ENCODE measurements around the gene NBEA.
"Not testable (repeated sequence)": the region's sequence is repeated elsewhere in the genome, so short reads cannot be mapped to it uniquely, and the experiment has no call there.

The NBEA gene

DNA sequence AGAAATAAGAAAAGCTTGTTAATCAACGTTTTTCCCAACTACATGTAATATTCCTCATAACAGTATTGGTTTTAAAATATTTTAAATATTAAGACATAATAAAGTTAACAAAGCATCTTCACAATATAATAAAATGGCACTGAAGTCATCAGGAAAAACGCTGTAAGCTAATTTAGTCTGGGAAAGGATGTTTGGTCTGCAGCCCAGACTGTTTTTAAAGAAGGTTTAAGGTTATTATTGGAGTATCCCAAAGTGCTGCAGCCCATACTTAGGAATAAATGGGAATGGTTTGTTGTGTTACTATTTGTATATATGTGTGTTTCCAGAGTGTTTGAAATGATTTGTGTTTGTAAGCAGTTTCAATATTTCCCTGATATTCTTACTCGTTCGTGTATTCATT is 727.3 kb downstream of the NBEA start:
- H3K4me3 ChIP-seq (replicated peaks; ENCODE audit: insufficient read depth, low read length), result no peak overlapping the region
- no peak overlapping the region for H3K27ac ChIP-seq (replicated peaks)
- TF ChIP-seq CTCF (IDR thresholded peaks at IDR 0.05; ENCODE audit: insufficient read depth, low read length) (no peak), SPI1 (IDR thresholded peaks at IDR 0.05; ENCODE audit: borderline replicate concordance, low read depth) (no peak), GABPA (IDR thresholded peaks at IDR 0.05; ENCODE audit: low read depth) (no peak)
- no peak for DNase-seq (ENCODE audit: low read depth in 1 of 2, low spot score in 1 of 2)
- H3K27me3 ChIP-seq (ENCODE audit: insufficient read depth, poor library complexity, severe bottlenecking), result peaks cover 5% of the 10 kb centered on the region

DNA sequence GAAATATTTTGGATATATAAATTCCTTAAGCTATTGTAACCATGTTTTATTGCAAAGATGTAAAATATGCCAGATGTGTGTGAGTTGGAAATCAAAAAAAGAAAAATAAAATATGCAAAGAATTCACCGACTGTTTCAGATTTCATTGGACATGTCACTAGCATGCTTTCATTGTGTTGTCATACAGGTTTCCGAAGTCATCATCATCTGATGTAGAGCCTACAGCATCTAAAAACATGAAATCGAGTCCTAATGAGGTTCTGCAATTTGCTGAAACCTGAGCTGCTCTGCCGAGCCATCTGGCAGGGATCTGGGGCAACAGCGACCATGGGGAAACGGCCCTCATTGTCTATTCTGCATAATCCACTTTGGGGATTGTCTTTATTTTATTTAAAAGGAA is 730.5 kb downstream of the NBEA start:
- no peak overlapping the region for H3K27ac ChIP-seq (replicated peaks)
- no peaks in the 10 kb centered on the region for H3K27me3 ChIP-seq (ENCODE audit: insufficient read depth, poor library complexity, severe bottlenecking)
- H3K4me3 ChIP-seq (replicated peaks; ENCODE audit: insufficient read depth, low read length), result no peak overlapping the region
- TF ChIP-seq GABPA (IDR thresholded peaks at IDR 0.05; ENCODE audit: low read depth) (no peak), POLR2AphosphoS5 (IDR thresholded peaks at IDR 0.05; ENCODE audit: low read depth) (no peak), SPI1 (IDR thresholded peaks at IDR 0.05; ENCODE audit: borderline replicate concordance, low read depth) (no peak), CTCF (IDR thresholded peaks at IDR 0.05; ENCODE audit: insufficient read depth, low read length) (no peak)
- TF ChIP-seq, protein P1, sequence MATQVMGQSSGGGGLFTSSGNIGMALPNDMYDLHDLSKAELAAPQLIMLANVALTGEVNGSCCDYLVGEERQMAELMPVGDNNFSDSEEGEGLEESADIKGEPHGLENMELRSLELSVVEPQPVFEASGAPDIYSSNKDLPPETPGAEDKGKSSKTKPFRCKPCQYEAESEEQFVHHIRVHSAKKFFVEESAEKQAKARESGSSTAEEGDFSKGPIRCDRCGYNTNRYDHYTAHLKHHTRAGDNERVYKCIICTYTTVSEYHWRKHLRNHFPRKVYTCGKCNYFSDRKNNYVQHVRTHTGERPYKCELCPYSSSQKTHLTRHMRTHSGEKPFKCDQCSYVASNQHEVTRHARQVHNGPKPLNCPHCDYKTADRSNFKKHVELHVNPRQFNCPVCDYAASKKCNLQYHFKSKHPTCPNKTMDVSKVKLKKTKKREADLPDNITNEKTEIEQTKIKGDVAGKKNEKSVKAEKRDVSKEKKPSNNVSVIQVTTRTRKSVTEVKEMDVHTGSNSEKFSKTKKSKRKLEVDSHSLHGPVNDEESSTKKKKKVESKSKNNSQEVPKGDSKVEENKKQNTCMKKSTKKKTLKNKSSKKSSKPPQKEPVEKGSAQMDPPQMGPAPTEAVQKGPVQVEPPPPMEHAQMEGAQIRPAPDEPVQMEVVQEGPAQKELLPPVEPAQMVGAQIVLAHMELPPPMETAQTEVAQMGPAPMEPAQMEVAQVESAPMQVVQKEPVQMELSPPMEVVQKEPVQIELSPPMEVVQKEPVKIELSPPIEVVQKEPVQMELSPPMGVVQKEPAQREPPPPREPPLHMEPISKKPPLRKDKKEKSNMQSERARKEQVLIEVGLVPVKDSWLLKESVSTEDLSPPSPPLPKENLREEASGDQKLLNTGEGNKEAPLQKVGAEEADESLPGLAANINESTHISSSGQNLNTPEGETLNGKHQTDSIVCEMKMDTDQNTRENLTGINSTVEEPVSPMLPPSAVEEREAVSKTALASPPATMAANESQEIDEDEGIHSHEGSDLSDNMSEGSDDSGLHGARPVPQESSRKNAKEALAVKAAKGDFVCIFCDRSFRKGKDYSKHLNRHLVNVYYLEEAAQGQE (IDR thresholded peaks at IDR 0.05; ENCODE audit: insufficient replicate concordance, low read depth), result no peak
- no peak for DNase-seq (ENCODE audit: low read depth in 1 of 2, low spot score in 1 of 2)

DNA sequence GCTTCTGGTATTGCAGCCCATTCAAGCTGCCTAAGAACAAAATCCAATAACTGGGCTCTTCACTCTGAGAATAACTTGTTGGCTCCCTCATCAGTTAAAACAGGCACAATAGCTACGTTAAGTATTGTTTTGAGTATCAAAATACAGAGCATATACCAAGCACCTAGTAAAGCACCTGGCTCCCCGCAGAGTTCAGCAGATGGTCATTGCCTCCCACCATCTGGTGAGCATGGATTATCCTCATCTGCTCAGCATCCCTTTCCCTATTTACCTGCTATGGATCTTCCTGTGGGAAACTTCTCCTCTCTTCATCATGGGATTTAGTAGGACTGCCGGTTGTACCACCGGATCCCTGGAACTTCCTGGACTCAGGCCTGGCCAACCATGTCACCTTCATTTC is 733.6 kb downstream of the NBEA start:
- TF ChIP-seq CTCF (IDR thresholded peaks at IDR 0.05; ENCODE audit: insufficient read depth, low read length) (no peak), POLR2AphosphoS5 (IDR thresholded peaks at IDR 0.05; ENCODE audit: low read depth) (no peak), SPI1 (IDR thresholded peaks at IDR 0.05; ENCODE audit: borderline replicate concordance, low read depth) (no peak), GABPA (IDR thresholded peaks at IDR 0.05; ENCODE audit: low read depth) (no peak)
- TF ChIP-seq, protein P1 (IDR thresholded peaks at IDR 0.05; ENCODE audit: insufficient replicate concordance, low read depth), result no peak
- Histone ChIP-seq H3K4me3 (replicated peaks; ENCODE audit: insufficient read depth, low read length) (no peak overlapping the region), H3K27me3 (ENCODE audit: insufficient read depth, poor library complexity, severe bottlenecking) (no peaks in the 10 kb centered on the region), H3K27ac (replicated peaks) (no peak overlapping the region)
- no peak for DNase-seq (ENCODE audit: low read depth in 1 of 2, low spot score in 1 of 2)

DNA sequence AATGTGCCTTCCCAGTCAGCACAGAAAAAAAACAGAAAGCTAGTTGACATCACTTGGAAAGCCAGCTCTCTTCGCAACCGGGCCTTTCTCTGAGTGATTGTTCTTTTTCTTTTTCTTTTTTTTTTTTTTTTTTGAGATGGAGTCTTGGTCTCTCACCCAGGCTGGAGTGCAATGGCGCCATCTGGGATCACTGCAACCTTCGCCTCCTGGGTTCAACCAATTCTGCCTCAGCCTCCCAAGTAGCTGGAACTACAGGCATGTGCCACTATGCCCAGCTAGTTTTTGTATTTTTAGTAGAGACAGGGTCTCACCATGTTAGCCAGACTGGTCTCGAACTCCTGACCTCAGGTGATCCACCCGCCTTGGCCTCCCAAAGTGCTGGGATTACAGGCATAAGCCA is 735.8 kb downstream of the NBEA start:
- H3K4me3 ChIP-seq (replicated peaks; ENCODE audit: insufficient read depth, low read length); H3K27me3 ChIP-seq (ENCODE audit: insufficient read depth, poor library complexity, severe bottlenecking); DNase-seq (ENCODE audit: low read depth in 1 of 2, low spot score in 1 of 2); H3K27ac ChIP-seq (replicated peaks): not testable (repeated sequence)
